Erythroblast (primary cell): Measurements from ENCODE around the gene RSU1.

Source experiments
- DNase-seq, 2 experiments: peaks; one replicate each; lab custom pipeline; 2025; lab: John Stamatoyannopoulos, UW
- GATA1 ChIP-seq: IDR thresholded peaks from 2 replicates; pipeline ENCODE4 v1.6.1; 2011; ENCODE audit warnings: low read depth, mild to moderate bottlenecking, control low read depth, low read length, moderate library complexity
- POLR2A ChIP-seq: IDR thresholded peaks from 2 replicates; pipeline ENCODE4 v1.6.1; 2011; ENCODE audit warnings: mild to moderate bottlenecking, low read length

The RSU1 gene

GRCh38 chr10:16674147-16674703 is 143.0 kb downstream of the RSU1 start:
- TF ChIP-seq POLR2A (no peak), GATA1 (no peak)
- DNase-seq: no peak

GRCh38 chr10:16673443-16673842 is 143.8 kb downstream of the RSU1 start:
- TF ChIP-seq POLR2A: no peak
- TF ChIP-seq GATA1: no peak
- no peak for DNase-seq

- no peak for TF ChIP-seq GATA1
- no peak for TF ChIP-seq POLR2A
These were observed 153.8 kb downstream of the RSU1 start for GRCh38 chr10:16663444-16663843.

GRCh38 chr10:16662923-16663322 is 154.3 kb downstream of the RSU1 start:
- no peak for TF ChIP-seq POLR2A
- no peak for TF ChIP-seq GATA1
- DNase-seq: no peak

More at GRCh38 chr10:16663444-16663843, 153.8 kb downstream of the RSU1 start:
- DNase-seq: no peak

- no peak for DNase-seq
- TF ChIP-seq GATA1 (no peak), POLR2A (no peak)
These were observed 160.3 kb downstream of the RSU1 start for GRCh38 chr10:16656895-16657294.

- DNase-seq: no peak
- TF ChIP-seq POLR2A (no peak), GATA1 (no peak)
These were observed 164.0 kb downstream of the RSU1 start for GRCh38 chr10:16653224-16653623.

GRCh38 chr10:16652154-16652553 is 165.1 kb downstream of the RSU1 start:
- DNase-seq: no peak
- TF ChIP-seq GATA1: no peak
- no peak for TF ChIP-seq POLR2A

GRCh38 chr10:16649757-16650156 is 167.5 kb downstream of the RSU1 start:
- TF ChIP-seq POLR2A (no peak), GATA1 (no peak)

GRCh38 chr10:16648366-16648765 is 168.9 kb downstream of the RSU1 start:
- DNase-seq: no peak
- no peak for TF ChIP-seq GATA1

More at GRCh38 chr10:16649757-16650156, 167.5 kb downstream of the RSU1 start:
- DNase-seq: no peak

GRCh38 chr10:16646181-16647059 is 170.8 kb downstream of the RSU1 start:
- DNase-seq: peak in 1 of 2 experiments; percentile 2
- TF ChIP-seq GATA1: no peak
- no peak for TF ChIP-seq POLR2A

GRCh38 chr10:16644146-16644545 is 173.1 kb downstream of the RSU1 start:
- TF ChIP-seq POLR2A (no peak), GATA1 (no peak)
- DNase-seq: no peak

GRCh38 chr10:16643502-16643901 is 173.7 kb downstream of the RSU1 start:
- TF ChIP-seq POLR2A: no peak

GRCh38 chr10:16640153-16640552 is 177.1 kb downstream of the RSU1 start:
- TF ChIP-seq POLR2A (no peak), GATA1 (no peak)
- no peak for DNase-seq

More at GRCh38 chr10:16643502-16643901, 173.7 kb downstream of the RSU1 start:
- no peak for DNase-seq

GRCh38 chr10:16639471-16639870 is 177.8 kb downstream of the RSU1 start:
- DNase-seq: no peak
- TF ChIP-seq POLR2A (no peak), GATA1 (no peak)
